22Rv1 (cell line): ENCODE data around the gene ABHD15.

Source experiments
- CTCF ChIP-seq: fragments of 450-650 bp; IDR thresholded peaks from 2 replicates; pipeline ENCODE4 v1.5.1; 2017; ENCODE audit warnings: mild to moderate bottlenecking
- ZFX ChIP-seq: fragments of 450-650 bp; IDR thresholded peaks from 2 replicates; pipeline ENCODE4 v1.6.1; 2017; ENCODE audit warnings: antibody characterized with exemption, borderline replicate concordance

GRCh38 chr17:29573871-29574731 lies 7.3 kb upstream of the ABHD15 start:
- TF ChIP-seq CTCF (no peak), ZFX (no peak)
